Kidney (tissue), 14 donors: Measurements from ENCODE around the gene GPR87. TPM values are rescaled to one million over a fixed set of nuclear protein-coding genes. Genes with fewer than 3 reads are reported as not detected.

Experiments
- DNase-seq, 5 donors: peaks; one replicate each; pipeline ENCODE4 v3.0.0-alpha.2; 2013 to 2020
- FAIRE-seq: peaks from 2 replicates; lab custom pipeline; 2012; peaks lifted over from hg19 to GRCh38; lab: Jason Lieb, UNC
- H3K27ac ChIP-seq, 2 donors: one replicate each; pipeline ENCODE4 v1.7.0; 2013; ENCODE audit warnings: low read depth in 2 of 2, low read length in 2 of 2, inconsistent platforms in 1 of 2
- H3K27me3 ChIP-seq: one replicate; pipeline ENCODE4 v1.7.1; 2013; ENCODE audit warnings: low read length, inconsistent platforms; ENCODE audit not compliant: control insufficient read depth, insufficient read depth
- H3K36me3 ChIP-seq, 3 donors: one replicate each; pipeline versions ENCODE4 v1.7.0 to v1.7.1; 2013; ENCODE audit warnings: low read length in 3 of 3, control low read depth in 1 of 3, inconsistent platforms in 1 of 3; ENCODE audit not compliant: insufficient read depth in 3 of 3, control insufficient read depth in 2 of 3
- H3K4me1 ChIP-seq, 3 donors: one replicate each; pipeline versions ENCODE4 v1.7.0 to v1.7.1; 2013; ENCODE audit warnings: low read length in 3 of 3, inconsistent platforms in 1 of 3, low read depth in 1 of 3; ENCODE audit not compliant: control insufficient read depth in 2 of 3, insufficient read depth in 2 of 3
- H3K4me3 ChIP-seq, 3 donors: one replicate each; pipeline versions ENCODE4 v1.7.0 to v1.8.1; 2013; ENCODE audit warnings: low read length in 3 of 3, control low read depth in 1 of 3, inconsistent platforms in 1 of 3
- H3K9ac ChIP-seq, 3 donors: one replicate each; pipeline versions ENCODE4 v1.7.0 to v1.7.1; 2013; ENCODE audit warnings: low read length in 3 of 3, control low read depth in 1 of 3, inconsistent platforms in 1 of 3
- H3K9me3 ChIP-seq, 3 donors: one replicate each; pipeline versions ENCODE4 v1.7.0 to v1.7.1; 2013; ENCODE audit warnings: low read length in 3 of 3, control low read depth in 1 of 3, inconsistent platforms in 1 of 3; ENCODE audit not compliant: control insufficient read depth in 2 of 3, insufficient read depth in 1 of 3
- intact Hi-C: fragments of 100-400 bp; cut with DNase I; formaldehyde crosslinking; loops from one replicate; pipeline ENCODE4 v1.11.1; 2022
- polyA plus RNA-seq: library from polyadenylated mRNA; stranded (reverse); fragments of 350-450 nt; fragmentation: Illumina TruSeq; extraction: RNeasy Lipid Tissue Mini Kit (QIAGEN cat#74804); gene quantifications from one replicate; pipeline ENCODE4 v1.2.3, GENCODE V29; 2014; ENCODE audit warnings: low read depth, low replicate concordance; ENCODE audit not compliant: insufficient read depth
- total RNA-seq: library from RNA; stranded (reverse); fragmentation: NEBNext Ultra II Directional; extraction: Animal tissue kit (Norgen Biotek cat#: 25700); gene quantifications from one replicate; pipeline ENCODE4 v1.2.1, GENCODE V29; 2021
- TF ChIP-seq, protein P1 (sequence below): IDR thresholded peaks from 3 replicates; pipeline ENCODE4 v1.5.1; 2012; ENCODE audit warnings: mild to moderate bottlenecking, moderate library complexity, borderline replicate concordance; ENCODE audit not compliant: insufficient read depth; ENCODE audit errors: extremely low read depth
- donor health status: control.
- donor health status: control.
- donor health status: control.
- donor health status: control.
- donor health status: control.
- donor health status: DM: yes; HTN: yes; CAD: no.
- donor health status: Normal renal cell carcinoma (clear cell type).

GPR87 gene
- total and polyA plus RNA-seq, 2 donors from 2014 or later: 0.72 TPM; not detected in 1

- TF ChIP-seq, protein P1, sequence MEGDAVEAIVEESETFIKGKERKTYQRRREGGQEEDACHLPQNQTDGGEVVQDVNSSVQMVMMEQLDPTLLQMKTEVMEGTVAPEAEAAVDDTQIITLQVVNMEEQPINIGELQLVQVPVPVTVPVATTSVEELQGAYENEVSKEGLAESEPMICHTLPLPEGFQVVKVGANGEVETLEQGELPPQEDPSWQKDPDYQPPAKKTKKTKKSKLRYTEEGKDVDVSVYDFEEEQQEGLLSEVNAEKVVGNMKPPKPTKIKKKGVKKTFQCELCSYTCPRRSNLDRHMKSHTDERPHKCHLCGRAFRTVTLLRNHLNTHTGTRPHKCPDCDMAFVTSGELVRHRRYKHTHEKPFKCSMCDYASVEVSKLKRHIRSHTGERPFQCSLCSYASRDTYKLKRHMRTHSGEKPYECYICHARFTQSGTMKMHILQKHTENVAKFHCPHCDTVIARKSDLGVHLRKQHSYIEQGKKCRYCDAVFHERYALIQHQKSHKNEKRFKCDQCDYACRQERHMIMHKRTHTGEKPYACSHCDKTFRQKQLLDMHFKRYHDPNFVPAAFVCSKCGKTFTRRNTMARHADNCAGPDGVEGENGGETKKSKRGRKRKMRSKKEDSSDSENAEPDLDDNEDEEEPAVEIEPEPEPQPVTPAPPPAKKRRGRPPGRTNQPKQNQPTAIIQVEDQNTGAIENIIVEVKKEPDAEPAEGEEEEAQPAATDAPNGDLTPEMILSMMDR: no peak
- DNase-seq (no peak), FAIRE-seq (no peak)
- Histone ChIP-seq H3K27ac (no peak overlapping the region), H3K9ac (no peak overlapping the region), H3K9me3 (no peaks in the 10 kb centered on the region), H3K27me3 (no peaks in the 10 kb centered on the region), H3K4me3 (no peak overlapping the region), H3K4me1 (no peaks in the 10 kb centered on the region), H3K36me3 (no peaks in the 10 kb centered on the region)
- intact Hi-C loops: no loop called here
Observed at GRCh38 chr3:151256749-151257148, 59.9 kb downstream of the GPR87 start.

- H3K4me1 ChIP-seq: no peaks in the 10 kb centered on the region
- DNase-seq: peak in 1 of 5 donors; percentile 31
- H3K36me3 ChIP-seq: no peaks in the 10 kb centered on the region
- TF ChIP-seq, protein P1: no peak
- H3K9me3 ChIP-seq: no peaks in the 10 kb centered on the region
- H3K9ac ChIP-seq: no peak overlapping the region
- H3K27me3 ChIP-seq: no peaks in the 10 kb centered on the region
- intact Hi-C loops: no loop called here
- no peak for FAIRE-seq
- no peak overlapping the region for H3K27ac ChIP-seq
- H3K4me3 ChIP-seq: no peak overlapping the region
Observed at GRCh38 chr3:151248772-151249337, 67.8 kb downstream of the GPR87 start.

Other genes starting within 250 kb of the GPR87 start
- gene MED12L, start 231.2 kb downstream of the GPR87 start, total RNA-seq: 0.82 TPM
- gene MED12L, start 231.2 kb downstream of the GPR87 start, polyA plus RNA-seq: 0.13 TPM
- gene GPR171, start 113.6 kb downstream of the GPR87 start, total RNA-seq: 4.9 TPM
- gene GPR171, start 113.6 kb downstream of the GPR87 start, polyA plus RNA-seq: 0.47 TPM
- 2.4 TPM for gene P2RY14, start 38.3 kb downstream of the GPR87 start, total RNA-seq
- 0.54 TPM for gene P2RY14, start 38.3 kb downstream of the GPR87 start, polyA plus RNA-seq
- gene P2RY13, start 12.7 kb upstream of the GPR87 start, total RNA-seq: 2.5 TPM
- 0.71 TPM for gene P2RY13, start 12.7 kb upstream of the GPR87 start, polyA plus RNA-seq
- 2.2 TPM for gene P2RY12, start 67.9 kb upstream of the GPR87 start, total RNA-seq
- gene P2RY12, start 67.9 kb upstream of the GPR87 start, polyA plus RNA-seq: not detected
- gene IGSF10, start 144.2 kb upstream of the GPR87 start, total RNA-seq: 0.63 TPM
- 0.82 TPM for gene IGSF10, start 144.2 kb upstream of the GPR87 start, polyA plus RNA-seq